CD14-positive monocyte (primary cell): ENCODE data around the gene ZNF599. TPM values are rescaled to one million over a fixed set of nuclear protein-coding genes. Genes with fewer than 3 reads are reported as not detected.

Experiments used
- DNase-seq, 3 donors: peaks; one replicate each; pipeline ENCODE4 v3.0.0-alpha.2; 2011 to 2022
- H2AFZ ChIP-seq: 2 replicates; pipeline ENCODE4 v1.6.0; 2012; ENCODE audit warnings: mild to moderate bottlenecking, low read depth, low read length, inconsistent platforms; ENCODE audit not compliant: insufficient read depth, poor library complexity, severe bottlenecking
- H3K27ac ChIP-seq, 2 donors: 1 replicate in 1 of 2; 2 replicates in 1 of 2; pipeline ENCODE4 v1.5.1; 2012 to 2013; ENCODE audit warnings: low read length in 2 of 2, control low read depth in 1 of 2, inconsistent platforms in 1 of 2, low read depth in 1 of 2, mild to moderate bottlenecking in 1 of 2
- H3K27me3 ChIP-seq, 2 donors: one replicate each; pipeline versions ENCODE4 v1.6.0 to v1.6.1; 2011 to 2013; ENCODE audit warnings: low read length in 2 of 2; ENCODE audit not compliant: control insufficient read depth in 2 of 2, insufficient read depth in 2 of 2
- H3K36me3 ChIP-seq, 2 donors: replicated peaks in 1 of 2; 1 replicate in 1 of 2; 2 replicates in 1 of 2; pipeline versions ENCODE4 v1.5.1 to v1.6.1; 2012 to 2013; ENCODE audit warnings: low read length in 2 of 2, control low read depth in 1 of 2, inconsistent platforms in 1 of 2, mild to moderate bottlenecking in 1 of 2; ENCODE audit not compliant: insufficient read depth in 2 of 2, control insufficient read depth in 1 of 2
- H3K4me1 ChIP-seq, 2 donors: 1 replicate in 1 of 2; 2 replicates in 1 of 2; pipeline versions ENCODE4 v1.5.1 to v1.6.1; 2012 to 2013; ENCODE audit warnings: low read length in 2 of 2, control low read depth in 1 of 2, inconsistent platforms in 1 of 2, mild to moderate bottlenecking in 1 of 2, moderate library complexity in 1 of 2; ENCODE audit not compliant: insufficient read depth in 2 of 2, control insufficient read depth in 1 of 2
- H3K4me2 ChIP-seq: replicated peaks from 2 replicates; pipeline ENCODE3; 2012; ENCODE audit warnings: low read length, moderate library complexity, mild to moderate bottlenecking; ENCODE audit not compliant: poor library complexity, severe bottlenecking; ENCODE audit errors: extremely low read depth
- H3K4me3 ChIP-seq, 3 experiments: fragments of 200-600 bp in 1 of 3; sonication (generic) in 1 of 3; replicated peaks in 1 of 3; 1 replicate in 2 of 3; 2 replicates in 1 of 3; pipeline ENCODE4 v1.5.1; 2011 to 2013; ENCODE audit warnings: low read length in 3 of 3, mild to moderate bottlenecking in 3 of 3, control low read depth in 2 of 3, low read depth in 2 of 3, inconsistent platforms in 1 of 3, moderate library complexity in 1 of 3
- H3K79me2 ChIP-seq: 2 replicates; pipeline ENCODE4 v1.6.0; 2012; ENCODE audit warnings: mild to moderate bottlenecking, control low read depth, inconsistent platforms, low read length, moderate library complexity; ENCODE audit not compliant: insufficient read depth
- H3K9ac ChIP-seq: 2 replicates; pipeline ENCODE4 v1.6.0; 2017; ENCODE audit warnings: low read length, mild to moderate bottlenecking; ENCODE audit not compliant: insufficient read depth, poor library complexity, severe bottlenecking
- H3K9me3 ChIP-seq, 2 donors: replicated peaks in 1 of 2; 1 replicate in 1 of 2; 2 replicates in 1 of 2; pipeline versions ENCODE4 v1.5.1 to v1.6.1; 2012 to 2013; ENCODE audit warnings: low read length in 2 of 2, control low read depth in 1 of 2; ENCODE audit not compliant: control insufficient read depth in 1 of 2, insufficient read depth in 1 of 2
- H4K20me1 ChIP-seq: 2 replicates; pipeline ENCODE4 v1.6.0; 2012; ENCODE audit warnings: mild to moderate bottlenecking, low read length, control low read depth, moderate library complexity; ENCODE audit not compliant: insufficient read depth
- H3K27ac Mint-ChIP-seq, 7 donors: one replicate each; pipeline ENCODE4 v1.8.0; 2020; ENCODE audit warnings: mild to moderate bottlenecking in 7 of 7, mixed read lengths in 7 of 7, moderate library complexity in 6 of 7, inconsistent platforms in 2 of 7
- H3K27me3 Mint-ChIP-seq, 3 donors: one replicate each; pipeline ENCODE4 v1.8.0; 2021 to 2022; ENCODE audit warnings: low read depth in 3 of 3, mild to moderate bottlenecking in 3 of 3, mixed read lengths in 3 of 3, moderate library complexity in 3 of 3, inconsistent platforms in 1 of 3
- H3K36me3 Mint-ChIP-seq, 2 donors: one replicate each; pipeline ENCODE4 v1.8.0; 2020; ENCODE audit warnings: mixed read lengths in 2 of 2, inconsistent platforms in 1 of 2, mild to moderate bottlenecking in 1 of 2
- H3K4me1 Mint-ChIP-seq: one replicate; pipeline ENCODE4 v1.8.0; 2020; ENCODE audit warnings: mild to moderate bottlenecking, mixed read lengths
- H3K4me3 Mint-ChIP-seq, 2 donors: one replicate each; pipeline ENCODE4 v1.8.0; 2020; ENCODE audit warnings: mild to moderate bottlenecking in 2 of 2, mixed read lengths in 2 of 2, moderate library complexity in 1 of 2
- H3K9me3 Mint-ChIP-seq, 7 donors: one replicate each; pipeline ENCODE4 v1.8.0; 2020 to 2022; ENCODE audit warnings: mixed read lengths in 7 of 7, mild to moderate bottlenecking in 6 of 7, moderate library complexity in 6 of 7, inconsistent platforms in 2 of 7
- CTCF ChIP-seq: fragments of 200-600 bp; IDR thresholded peaks from one replicate; pipeline ENCODE4 v1.8.0; 2022; ENCODE audit warnings: antibody characterized with exemption, mild to moderate bottlenecking
- WGBS: methylation state at CpG from one replicate; pipeline ENCODE4 v1.1.5; 2013; ENCODE audit warnings: missing lambda C conversion rate; ENCODE audit not compliant: insufficient coverage; 5-methylcytosine and 5-hydroxymethylcytosine counted together
- intact Hi-C, 2 donors: fragments of 100-400 bp; cut with micrococcal nuclease; formaldehyde crosslinking; loops; one replicate each; pipeline versions ENCODE4 v1.15.0 to v1.15.1; 2023
- polyA plus RNA-seq, 3 donors: library from polyadenylated mRNA; depleted of rRNA in 1 of 3; unstranded in 2 of 3; stranded (reverse) in 1 of 3; fragments of 300-500 nt in 2 of 3; fragments of >200 nt in 1 of 3; fragmentation: Illumina TruSeq in 2 of 3; gene quantifications; 1 replicate in 2 of 3; 2 replicates in 1 of 3; pipeline ENCODE4 v1.2.3, GENCODE V29; 2012 to 2021

Gene ZNF599
- polyA plus RNA-seq, 3 donors = 0.85 to 0.99 (median 0.91) TPM

- Histone ChIP-seq H3K9ac (no peak overlapping the region), H3K4me2 (no peak overlapping the region), H3K79me2 (no peaks in the 10 kb centered on the region), H3K27ac (no peak overlapping the region), H3K4me1 (no peaks in the 10 kb centered on the region), H2AFZ (no peak overlapping the region), H3K27me3 (no peaks in the 10 kb centered on the region), H3K36me3 (no peaks in the 10 kb centered on the region), H4K20me1 (no peaks in the 10 kb centered on the region), H3K9me3 (peaks cover 38 to 44% of the 10 kb centered on the region in 2 donors), H3K4me3 (no peak overlapping the region)
- peaks cover 22 to 44% (median 31%) of the 10 kb centered on the region in 7 donors for H3K9me3 Mint-ChIP-seq
- no peak for TF ChIP-seq CTCF
- no peaks in the 10 kb centered on the region for H3K36me3 Mint-ChIP-seq
- WGBS = 38% methylated on average over 1 of the region's 5 CpGs
- DNase-seq = no peak
- no peaks in the 10 kb centered on the region for H3K4me1 Mint-ChIP-seq
- no peak overlapping the region for H3K4me3 Mint-ChIP-seq
- intact Hi-C loops = no loop called here
- no peak overlapping the region for H3K27ac Mint-ChIP-seq
- H3K27me3 Mint-ChIP-seq = peaks cover 0 to 3% (median 2%) of the 10 kb centered on the region in 3 donors
Observed at GRCh38 chr19:34786236-34786635, 13.2 kb upstream of the ZNF599 start.

GRCh38 chr19:34779652-34780051 is 6.6 kb upstream of the ZNF599 start:
- Mint-ChIP-seq H3K4me1 (no peaks in the 10 kb centered on the region), H3K4me3 (no peak overlapping the region), H3K27ac (no peak overlapping the region), H3K9me3 (peaks cover 18 to 55% (median 39%) of the 10 kb centered on the region in 7 donors), H3K27me3 (peaks cover 3 to 4% (median 3%) of the 10 kb centered on the region in 3 donors), H3K36me3 (no peaks in the 10 kb centered on the region)
- intact Hi-C loops = no loop called here
- no peak overlapping the region for H2AFZ ChIP-seq
- no peaks in the 10 kb centered on the region for H3K79me2 ChIP-seq
- H3K4me1 ChIP-seq = no peaks in the 10 kb centered on the region
- no CpG with 5 or more reads among the region's 3 CpGs for WGBS
- no peak overlapping the region for H3K4me2 ChIP-seq
- H3K9me3 ChIP-seq = peaks cover 41 to 48% of the 10 kb centered on the region in 2 donors
- DNase-seq = no peak
- H3K36me3 ChIP-seq = no peaks in the 10 kb centered on the region
- no peak overlapping the region for H3K4me3 ChIP-seq
- no peak for TF ChIP-seq CTCF
- no peak overlapping the region for H3K9ac ChIP-seq
- H3K27me3 ChIP-seq = no peaks in the 10 kb centered on the region
- no peak overlapping the region for H3K27ac ChIP-seq
- H4K20me1 ChIP-seq = no peaks in the 10 kb centered on the region
